ENCODE results near the gene MRPL46. TPM values are rescaled to one million over a fixed set of nuclear protein-coding genes. Genes with fewer than 3 reads are reported as not detected.

MRPL46 gene
- total and polyA plus RNA-seq, 2 of the 8 experiments (the other 6 are each of a cell fraction or from before 2014, with no cell fraction given): 17.2 to 24.5 TPM

DNA sequence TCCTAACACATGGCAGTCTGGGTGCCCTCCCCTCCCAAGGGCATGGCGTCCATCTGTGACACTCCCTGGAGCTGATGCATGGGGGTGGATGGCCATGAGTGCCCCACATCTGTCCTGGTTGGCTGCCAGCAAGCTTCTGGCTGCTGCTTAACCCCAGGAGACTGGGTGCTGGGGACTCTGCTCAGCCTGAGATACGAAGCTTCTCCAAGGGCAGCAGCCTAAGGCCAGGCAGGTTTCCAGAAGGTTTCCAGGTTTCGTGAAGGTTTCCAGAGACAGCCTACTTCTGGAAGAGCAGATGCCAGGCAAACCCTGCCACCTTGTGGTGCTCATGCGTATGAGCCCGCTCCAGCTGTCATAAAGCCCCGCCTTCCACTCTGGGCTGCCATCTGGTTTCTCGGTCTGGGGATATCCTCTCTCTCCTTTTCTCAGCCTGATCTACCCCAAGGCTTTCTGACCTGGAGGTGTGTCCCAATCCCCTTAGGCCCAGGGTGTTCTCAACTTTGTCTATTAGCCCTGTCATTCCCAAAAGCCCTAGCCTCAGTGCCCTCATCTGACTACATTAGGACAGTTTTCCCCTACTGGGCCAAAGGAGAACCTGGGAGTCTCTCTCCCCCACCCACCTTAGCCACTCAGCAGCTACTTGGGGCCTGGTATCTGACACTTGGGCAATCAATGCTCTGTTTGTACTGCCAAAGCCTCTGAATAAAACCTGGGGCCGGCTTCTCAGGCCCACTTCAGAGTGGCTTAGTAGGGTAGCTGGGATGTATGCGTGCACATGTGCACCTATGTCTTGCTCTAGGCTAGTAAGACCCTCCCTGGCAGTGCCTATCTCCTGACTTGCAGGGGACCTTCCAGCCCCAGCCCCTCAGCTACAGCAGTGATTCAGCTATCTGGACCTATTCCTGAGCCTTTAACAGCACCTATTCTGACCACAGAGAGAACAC, 12.0 kb downstream of the MRPL46 start (continued):
- TF ChIP-seq, protein P1, sequence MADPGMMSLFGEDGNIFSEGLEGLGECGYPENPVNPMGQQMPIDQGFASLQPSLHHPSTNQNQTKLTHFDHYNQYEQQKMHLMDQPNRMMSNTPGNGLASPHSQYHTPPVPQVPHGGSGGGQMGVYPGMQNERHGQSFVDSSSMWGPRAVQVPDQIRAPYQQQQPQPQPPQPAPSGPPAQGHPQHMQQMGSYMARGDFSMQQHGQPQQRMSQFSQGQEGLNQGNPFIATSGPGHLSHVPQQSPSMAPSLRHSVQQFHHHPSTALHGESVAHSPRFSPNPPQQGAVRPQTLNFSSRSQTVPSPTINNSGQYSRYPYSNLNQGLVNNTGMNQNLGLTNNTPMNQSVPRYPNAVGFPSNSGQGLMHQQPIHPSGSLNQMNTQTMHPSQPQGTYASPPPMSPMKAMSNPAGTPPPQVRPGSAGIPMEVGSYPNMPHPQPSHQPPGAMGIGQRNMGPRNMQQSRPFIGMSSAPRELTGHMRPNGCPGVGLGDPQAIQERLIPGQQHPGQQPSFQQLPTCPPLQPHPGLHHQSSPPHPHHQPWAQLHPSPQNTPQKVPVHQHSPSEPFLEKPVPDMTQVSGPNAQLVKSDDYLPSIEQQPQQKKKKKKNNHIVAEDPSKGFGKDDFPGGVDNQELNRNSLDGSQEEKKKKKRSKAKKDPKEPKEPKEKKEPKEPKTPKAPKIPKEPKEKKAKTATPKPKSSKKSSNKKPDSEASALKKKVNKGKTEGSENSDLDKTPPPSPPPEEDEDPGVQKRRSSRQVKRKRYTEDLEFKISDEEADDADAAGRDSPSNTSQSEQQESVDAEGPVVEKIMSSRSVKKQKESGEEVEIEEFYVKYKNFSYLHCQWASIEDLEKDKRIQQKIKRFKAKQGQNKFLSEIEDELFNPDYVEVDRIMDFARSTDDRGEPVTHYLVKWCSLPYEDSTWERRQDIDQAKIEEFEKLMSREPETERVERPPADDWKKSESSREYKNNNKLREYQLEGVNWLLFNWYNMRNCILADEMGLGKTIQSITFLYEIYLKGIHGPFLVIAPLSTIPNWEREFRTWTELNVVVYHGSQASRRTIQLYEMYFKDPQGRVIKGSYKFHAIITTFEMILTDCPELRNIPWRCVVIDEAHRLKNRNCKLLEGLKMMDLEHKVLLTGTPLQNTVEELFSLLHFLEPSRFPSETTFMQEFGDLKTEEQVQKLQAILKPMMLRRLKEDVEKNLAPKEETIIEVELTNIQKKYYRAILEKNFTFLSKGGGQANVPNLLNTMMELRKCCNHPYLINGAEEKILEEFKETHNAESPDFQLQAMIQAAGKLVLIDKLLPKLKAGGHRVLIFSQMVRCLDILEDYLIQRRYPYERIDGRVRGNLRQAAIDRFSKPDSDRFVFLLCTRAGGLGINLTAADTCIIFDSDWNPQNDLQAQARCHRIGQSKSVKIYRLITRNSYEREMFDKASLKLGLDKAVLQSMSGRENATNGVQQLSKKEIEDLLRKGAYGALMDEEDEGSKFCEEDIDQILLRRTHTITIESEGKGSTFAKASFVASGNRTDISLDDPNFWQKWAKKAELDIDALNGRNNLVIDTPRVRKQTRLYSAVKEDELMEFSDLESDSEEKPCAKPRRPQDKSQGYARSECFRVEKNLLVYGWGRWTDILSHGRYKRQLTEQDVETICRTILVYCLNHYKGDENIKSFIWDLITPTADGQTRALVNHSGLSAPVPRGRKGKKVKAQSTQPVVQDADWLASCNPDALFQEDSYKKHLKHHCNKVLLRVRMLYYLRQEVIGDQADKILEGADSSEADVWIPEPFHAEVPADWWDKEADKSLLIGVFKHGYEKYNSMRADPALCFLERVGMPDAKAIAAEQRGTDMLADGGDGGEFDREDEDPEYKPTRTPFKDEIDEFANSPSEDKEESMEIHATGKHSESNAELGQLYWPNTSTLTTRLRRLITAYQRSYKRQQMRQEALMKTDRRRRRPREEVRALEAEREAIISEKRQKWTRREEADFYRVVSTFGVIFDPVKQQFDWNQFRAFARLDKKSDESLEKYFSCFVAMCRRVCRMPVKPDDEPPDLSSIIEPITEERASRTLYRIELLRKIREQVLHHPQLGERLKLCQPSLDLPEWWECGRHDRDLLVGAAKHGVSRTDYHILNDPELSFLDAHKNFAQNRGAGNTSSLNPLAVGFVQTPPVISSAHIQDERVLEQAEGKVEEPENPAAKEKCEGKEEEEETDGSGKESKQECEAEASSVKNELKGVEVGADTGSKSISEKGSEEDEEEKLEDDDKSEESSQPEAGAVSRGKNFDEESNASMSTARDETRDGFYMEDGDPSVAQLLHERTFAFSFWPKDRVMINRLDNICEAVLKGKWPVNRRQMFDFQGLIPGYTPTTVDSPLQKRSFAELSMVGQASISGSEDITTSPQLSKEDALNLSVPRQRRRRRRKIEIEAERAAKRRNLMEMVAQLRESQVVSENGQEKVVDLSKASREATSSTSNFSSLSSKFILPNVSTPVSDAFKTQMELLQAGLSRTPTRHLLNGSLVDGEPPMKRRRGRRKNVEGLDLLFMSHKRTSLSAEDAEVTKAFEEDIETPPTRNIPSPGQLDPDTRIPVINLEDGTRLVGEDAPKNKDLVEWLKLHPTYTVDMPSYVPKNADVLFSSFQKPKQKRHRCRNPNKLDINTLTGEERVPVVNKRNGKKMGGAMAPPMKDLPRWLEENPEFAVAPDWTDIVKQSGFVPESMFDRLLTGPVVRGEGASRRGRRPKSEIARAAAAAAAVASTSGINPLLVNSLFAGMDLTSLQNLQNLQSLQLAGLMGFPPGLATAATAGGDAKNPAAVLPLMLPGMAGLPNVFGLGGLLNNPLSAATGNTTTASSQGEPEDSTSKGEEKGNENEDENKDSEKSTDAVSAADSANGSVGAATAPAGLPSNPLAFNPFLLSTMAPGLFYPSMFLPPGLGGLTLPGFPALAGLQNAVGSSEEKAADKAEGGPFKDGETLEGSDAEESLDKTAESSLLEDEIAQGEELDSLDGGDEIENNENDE (IDR thresholded peaks at IDR 0.05; ENCODE audit: insufficient replicate concordance, low read length): no peak
- TF ChIP-seq YY1 (IDR thresholded peaks at IDR 0.05; ENCODE audit: low read depth, low read length): no peak
- peak; percentile 74 for TF ChIP-seq TEAD4 (IDR thresholded peaks at IDR 0.05; ENCODE audit: low read depth, low read length)
- TF ChIP-seq, protein P2, sequence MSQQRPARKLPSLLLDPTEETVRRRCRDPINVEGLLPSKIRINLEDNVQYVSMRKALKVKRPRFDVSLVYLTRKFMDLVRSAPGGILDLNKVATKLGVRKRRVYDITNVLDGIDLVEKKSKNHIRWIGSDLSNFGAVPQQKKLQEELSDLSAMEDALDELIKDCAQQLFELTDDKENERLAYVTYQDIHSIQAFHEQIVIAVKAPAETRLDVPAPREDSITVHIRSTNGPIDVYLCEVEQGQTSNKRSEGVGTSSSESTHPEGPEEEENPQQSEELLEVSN (IDR thresholded peaks at IDR 0.05): no peak
- TF ChIP-seq CBX8 (IDR thresholded peaks at IDR 0.05; ENCODE audit: borderline replicate concordance, low read depth, low read length): no peak
- no peak for TF ChIP-seq KDM5A (IDR thresholded peaks at IDR 0.05; ENCODE audit: low read length)
- TF ChIP-seq CBX5 (IDR thresholded peaks at IDR 0.05; ENCODE audit: low read depth, low read length): no peak
- TF ChIP-seq BACH1 (IDR thresholded peaks at IDR 0.05; ENCODE audit: low read length): no peak
- TF ChIP-seq TAF7 (optimal IDR thresholded peaks at IDR 0.05; ENCODE audit: borderline replicate concordance, low read depth, low read length): no peak

Measured in H1 (cell line).